Measurements from ENCODE around the gene AFF1. TPM values are rescaled to one million over a fixed set of nuclear protein-coding genes. Genes with fewer than 3 reads are reported as not detected.

AFF1 gene
- total RNA-seq, 2 experiments from 2014 or later: 50.3 to 51.2 TPM

DNA sequence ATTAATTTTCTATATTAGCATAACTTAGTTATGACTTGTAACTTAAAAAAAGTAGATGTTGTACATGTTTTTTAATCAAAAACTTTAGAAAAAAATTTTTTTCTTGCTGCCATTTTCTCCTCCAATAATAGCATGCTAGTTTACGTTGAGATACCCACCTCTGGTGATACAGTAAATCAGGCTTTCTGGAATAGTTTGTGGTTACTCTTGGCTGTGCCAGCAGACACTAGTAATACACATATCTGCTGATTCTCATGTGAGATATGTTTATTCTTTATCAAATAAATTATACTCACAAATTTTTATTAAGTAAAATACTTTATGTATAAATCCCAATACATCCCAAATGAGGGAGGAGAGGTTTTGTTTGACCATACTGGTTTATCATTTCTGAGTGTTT, 168.3 kb downstream of the AFF1 start:
- Histone ChIP-seq H3K4me1 (ENCODE audit: insufficient read depth, low read length) (peaks cover 14% of the 10 kb centered on the region), H3K27ac (ENCODE audit: low read depth in 1 of 2, low read length in 2 of 2) (peak overlapping the region; percentile 43 to 88), H3K9me3 (ENCODE audit: control insufficient read depth in 1 of 2, insufficient read depth in 1 of 2, low read length in 2 of 2) (no peaks in the 10 kb centered on the region), H3K36me3 (ENCODE audit: insufficient read depth, low read length) (peaks cover 16% of the 10 kb centered on the region), H3K27me3 (ENCODE audit: control insufficient read depth in 1 of 2, insufficient read depth in 2 of 2, low read length in 2 of 2) (no peaks in the 10 kb centered on the region), H3K4me3 (ENCODE audit: low read length) (no peak overlapping the region)
- ChIA-PET CTCF (interaction anchor here (0.8 to 2.9 kb wide), 4 partner anchors 10 to 181 kb away, joined by 3 to 10 read pairs (median 4); no protein-coding TSS in a partner anchor), POLR2A (interaction anchor here (0.7 to 4.5 kb wide), 8 partner anchors 10 to 1490 kb away, joined by 3 to 31 read pairs (median 4); partner anchors contain the start of gene AFF1)
- Mint-ChIP-seq H3K27me3 (no peaks in the 10 kb centered on the region), H3K4me3 (no peak overlapping the region), H3K4me1 (ENCODE audit: low read depth) (peaks cover 73% of the 10 kb centered on the region), H3K27ac (peak overlapping the region; percentile 93), H3K36me3 (ENCODE audit: low read depth) (peaks cover 43% of the 10 kb centered on the region), H3K9me3 (no peaks in the 10 kb centered on the region)
- peak; percentile 15 for ATAC-seq (ENCODE audit: poor library complexity)
- TF ChIP-seq, protein P1, sequence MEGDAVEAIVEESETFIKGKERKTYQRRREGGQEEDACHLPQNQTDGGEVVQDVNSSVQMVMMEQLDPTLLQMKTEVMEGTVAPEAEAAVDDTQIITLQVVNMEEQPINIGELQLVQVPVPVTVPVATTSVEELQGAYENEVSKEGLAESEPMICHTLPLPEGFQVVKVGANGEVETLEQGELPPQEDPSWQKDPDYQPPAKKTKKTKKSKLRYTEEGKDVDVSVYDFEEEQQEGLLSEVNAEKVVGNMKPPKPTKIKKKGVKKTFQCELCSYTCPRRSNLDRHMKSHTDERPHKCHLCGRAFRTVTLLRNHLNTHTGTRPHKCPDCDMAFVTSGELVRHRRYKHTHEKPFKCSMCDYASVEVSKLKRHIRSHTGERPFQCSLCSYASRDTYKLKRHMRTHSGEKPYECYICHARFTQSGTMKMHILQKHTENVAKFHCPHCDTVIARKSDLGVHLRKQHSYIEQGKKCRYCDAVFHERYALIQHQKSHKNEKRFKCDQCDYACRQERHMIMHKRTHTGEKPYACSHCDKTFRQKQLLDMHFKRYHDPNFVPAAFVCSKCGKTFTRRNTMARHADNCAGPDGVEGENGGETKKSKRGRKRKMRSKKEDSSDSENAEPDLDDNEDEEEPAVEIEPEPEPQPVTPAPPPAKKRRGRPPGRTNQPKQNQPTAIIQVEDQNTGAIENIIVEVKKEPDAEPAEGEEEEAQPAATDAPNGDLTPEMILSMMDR (IDR thresholded peaks at IDR 0.05): no peak
- intact Hi-C loops (cut with DNase I, micrococcal nuclease): loop anchor here in 1 of 2 experiments (2.0 to 5.0 kb wide), 3 partner anchors 168 to 1179 kb away; partner anchors contain the start of genes AFF1 and PPM1K
- DNase-seq: peak in 1 of 14 experiments; percentile 19

DNA sequence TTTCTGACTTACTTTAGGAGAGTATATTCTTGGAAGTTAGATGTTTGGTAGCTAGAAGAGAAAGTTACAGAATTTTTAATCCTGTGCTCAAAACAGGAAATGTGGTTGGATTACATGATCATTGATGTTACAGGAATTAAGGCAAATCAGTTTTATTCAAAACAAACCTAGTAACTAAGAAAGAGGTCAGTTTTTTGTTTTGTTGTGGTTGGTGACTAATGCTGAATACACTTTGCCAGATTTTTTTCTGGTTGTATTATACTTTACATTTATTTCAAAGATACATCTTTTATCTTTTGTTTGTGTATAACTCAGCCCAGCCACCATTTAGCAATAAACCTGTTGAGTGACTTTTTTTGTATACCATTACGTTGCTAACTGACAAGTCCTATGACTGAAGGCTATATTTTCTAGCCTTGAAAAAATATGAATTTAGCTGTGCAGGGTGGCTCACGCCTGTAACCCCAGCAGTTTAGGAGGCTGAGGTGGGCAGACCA, 168.9 kb downstream of the AFF1 start:
- CTCF ChIA-PET: interaction anchor here (1.7 to 2.9 kb wide), 3 partner anchors 10 to 181 kb away, joined by 5 to 15 read pairs (median 10); no protein-coding TSS in a partner anchor
- Mint-ChIP-seq H3K4me1 (ENCODE audit: low read depth) (peaks cover 67% of the 10 kb centered on the region), H3K27ac (peak overlapping the region; percentile 93), H3K27me3 (no peaks in the 10 kb centered on the region), H3K9me3 (no peaks in the 10 kb centered on the region), H3K4me3 (peak overlapping the region; percentile 78), H3K36me3 (ENCODE audit: low read depth) (peaks cover 50% of the 10 kb centered on the region)
- H3K4me1 ChIP-seq (ENCODE audit: insufficient read depth, low read length): peaks cover 16% of the 10 kb centered on the region
- H3K27me3 ChIP-seq (ENCODE audit: control insufficient read depth in 1 of 2, insufficient read depth in 2 of 2, low read length in 2 of 2): no peaks in the 10 kb centered on the region
- intact Hi-C loops (cut with DNase I, micrococcal nuclease): loop anchor here in 1 of 2 experiments (1.0 to 5.0 kb wide), 4 partner anchors 98 to 1179 kb away; partner anchors contain the start of genes AFF1 and PPM1K
- peak overlapping the region; percentile 78 to 88 for H3K27ac ChIP-seq (ENCODE audit: low read depth in 1 of 2, low read length in 2 of 2)
- TF ChIP-seq, protein P1 (IDR thresholded peaks at IDR 0.05): no peak
- no peaks in the 10 kb centered on the region for H3K9me3 ChIP-seq (ENCODE audit: control insufficient read depth in 1 of 2, insufficient read depth in 1 of 2, low read length in 2 of 2)
- H3K36me3 ChIP-seq (ENCODE audit: insufficient read depth, low read length): peaks cover 23% of the 10 kb centered on the region
- POLR2A ChIA-PET: interaction anchor here (1.1 to 4.5 kb wide), 6 partner anchors 11 to 1490 kb away, joined by 4 to 31 read pairs (median 4); partner anchors contain the start of gene AFF1
- H3K4me3 ChIP-seq (ENCODE audit: low read length): no peak overlapping the region
- ATAC-seq (ENCODE audit: poor library complexity) (peak; percentile 77), DNase-seq (peak in 4 of 14 experiments; percentile 8 to 75 (median 70))

DNA sequence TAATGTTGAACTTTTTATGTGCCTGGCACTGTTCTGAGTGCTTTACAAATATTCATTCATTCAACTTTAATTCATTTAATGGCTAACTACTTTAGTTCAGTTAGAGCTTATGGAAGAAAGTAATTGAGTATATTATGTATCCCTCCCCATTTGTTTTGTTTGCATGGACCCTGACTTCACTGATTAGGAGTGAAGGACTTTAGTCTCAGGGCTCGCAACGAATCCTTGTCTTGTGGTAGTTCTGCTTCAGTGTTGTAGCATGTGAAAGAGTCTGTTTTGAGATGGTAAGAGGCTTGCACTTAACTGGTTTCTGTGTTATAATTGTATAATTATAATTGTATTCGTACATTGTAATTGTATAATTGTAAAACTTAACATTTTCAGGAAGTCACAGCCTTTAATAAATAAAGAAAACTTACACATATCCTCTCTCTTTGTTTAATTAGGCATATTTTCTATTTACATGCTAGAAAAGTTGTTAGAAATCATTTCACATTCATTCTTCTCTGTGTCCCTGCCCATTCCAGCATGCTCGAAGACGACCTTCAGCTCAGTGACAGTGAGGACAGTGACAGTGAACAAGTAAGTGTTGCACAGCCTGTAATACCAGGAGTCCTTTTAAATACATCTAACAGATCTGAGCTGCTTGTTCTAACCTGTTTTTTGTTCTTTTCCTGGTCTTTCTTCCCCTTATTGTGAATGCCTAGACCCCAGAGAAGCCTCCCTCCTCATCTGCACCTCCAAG, 170.5 kb downstream of the AFF1 start:
- CTCF ChIA-PET: interaction anchor here (1.0 to 2.9 kb wide), 5 partner anchors 12 to 183 kb away, joined by 3 to 15 read pairs (median 10); partner anchors contain the start of gene AFF1
- H3K27ac Mint-ChIP-seq: peak overlapping the region; percentile 93
- H3K4me3 Mint-ChIP-seq: no peak overlapping the region

More for the DNA sequence above, 170.5 kb downstream of the AFF1 start:
- no peaks in the 10 kb centered on the region for H3K27me3 Mint-ChIP-seq
- Histone ChIP-seq H3K4me3 (ENCODE audit: low read length) (no peak overlapping the region), H3K36me3 (ENCODE audit: insufficient read depth, low read length) (peaks cover 32% of the 10 kb centered on the region), H3K27ac (ENCODE audit: low read depth in 1 of 2, low read length in 2 of 2) (peak overlapping the region in 1 of 2 donors; percentile 88), H3K27me3 (ENCODE audit: control insufficient read depth in 1 of 2, insufficient read depth in 2 of 2, low read length in 2 of 2) (no peaks in the 10 kb centered on the region), H3K4me1 (ENCODE audit: insufficient read depth, low read length) (peaks cover 16% of the 10 kb centered on the region), H3K9me3 (ENCODE audit: control insufficient read depth in 1 of 2, insufficient read depth in 1 of 2, low read length in 2 of 2) (no peaks in the 10 kb centered on the region)
- no peak for DNase-seq
- POLR2A ChIA-PET: interaction anchor here (1.1 to 4.5 kb wide), 3 partner anchors 99 to 183 kb away, joined by 4 to 31 read pairs (median 4); partner anchors contain the start of gene AFF1
- H3K4me1 Mint-ChIP-seq (ENCODE audit: low read depth): peaks cover 60% of the 10 kb centered on the region
- peaks cover 65% of the 10 kb centered on the region for H3K36me3 Mint-ChIP-seq (ENCODE audit: low read depth)
- no peaks in the 10 kb centered on the region for H3K9me3 Mint-ChIP-seq
- no peak for ATAC-seq (ENCODE audit: poor library complexity)
- intact Hi-C loops (cut with DNase I, micrococcal nuclease): no loop called here
- TF ChIP-seq, protein P1 (IDR thresholded peaks at IDR 0.05): no peak

Measured in CD4-positive, alpha-beta T cell (primary cell).